Neutrophil (primary cell): ENCODE data around the gene CNPY1.

Source experiments
- H3K27ac ChIP-seq: fragments of 200-600 bp; sonication (generic); 2 replicates; pipeline ENCODE4 v1.5.1; 2016; ENCODE audit warnings: mild to moderate bottlenecking, moderate library complexity
- H3K27me3 ChIP-seq: fragments of 200-600 bp; sonication (generic); 2 replicates; pipeline ENCODE4 v1.6.0; 2016; ENCODE audit warnings: mild to moderate bottlenecking
- H3K36me3 ChIP-seq: fragments of 200-600 bp; sonication (generic); 2 replicates; pipeline ENCODE4 v1.5.1; 2017
- H3K4me1 ChIP-seq, 2 experiments: fragments of 200-600 bp in 1 of 2; sonication (generic) in 1 of 2; 1 replicate in 1 of 2; 2 replicates in 1 of 2; pipeline versions ENCODE4 v1.5.1 to v1.6.1; 2013 to 2016; ENCODE audit warnings: low read depth in 1 of 2, low read length in 1 of 2, mild to moderate bottlenecking in 1 of 2, moderate library complexity in 1 of 2; ENCODE audit not compliant: control insufficient read depth in 1 of 2, insufficient read depth in 1 of 2
- H3K4me3 ChIP-seq, 2 experiments: fragments of 200-600 bp in 1 of 2; sonication (generic) in 1 of 2; 1 replicate in 1 of 2; 2 replicates in 1 of 2; pipeline ENCODE4 v1.5.1; 2013 to 2016; ENCODE audit warnings: low read depth in 1 of 2, low read length in 1 of 2, mild to moderate bottlenecking in 1 of 2, moderate library complexity in 1 of 2
- H3K9me3 ChIP-seq: fragments of 200-600 bp; sonication (generic); 2 replicates; pipeline ENCODE4 v1.5.1; 2016
- CTCF ChIP-seq: fragments of 200-600 bp; sonication (generic); IDR thresholded peaks from 2 replicates; pipeline ENCODE4 v1.5.1; 2016; ENCODE audit warnings: antibody characterized with exemption

The CNPY1 gene

GRCh38 chr7:155455132-155455693 lies 91.1 kb downstream of the CNPY1 start:
- Histone ChIP-seq H3K4me3 (no peak overlapping the region), H3K36me3 (no peaks in the 10 kb centered on the region), H3K27ac (no peak overlapping the region), H3K4me1 (peaks cover 19 to 26% of the 10 kb centered on the region in 2 experiments), H3K27me3 (peaks cover 97% of the 10 kb centered on the region), H3K9me3 (no peaks in the 10 kb centered on the region)
- no peak for TF ChIP-seq CTCF

- H3K27me3 ChIP-seq, result peaks cover 97% of the 10 kb centered on the region
- no peak for TF ChIP-seq CTCF
Observed at GRCh38 chr7:155454183-155455112, 91.9 kb downstream of the CNPY1 start.

GRCh38 chr7:155453296-155454182 lies 92.8 kb downstream of the CNPY1 start:
- Histone ChIP-seq H3K27ac (no peak overlapping the region), H3K9me3 (no peaks in the 10 kb centered on the region), H3K4me3 (no peak overlapping the region), H3K36me3 (no peaks in the 10 kb centered on the region), H3K27me3 (peaks cover 97% of the 10 kb centered on the region), H3K4me1 (peaks cover 17% of the 10 kb centered on the region in 2 experiments)
- TF ChIP-seq CTCF, result no peak

More at GRCh38 chr7:155454183-155455112, 91.9 kb downstream of the CNPY1 start:
- Histone ChIP-seq H3K27ac (no peak overlapping the region), H3K36me3 (no peaks in the 10 kb centered on the region), H3K4me3 (no peak overlapping the region), H3K4me1 (peaks cover 19 to 26% of the 10 kb centered on the region in 2 experiments), H3K9me3 (no peaks in the 10 kb centered on the region)

- Histone ChIP-seq H3K9me3 (no peaks in the 10 kb centered on the region), H3K4me1 (peaks cover 9 to 10% of the 10 kb centered on the region in 2 experiments), H3K27me3 (peaks cover 98% of the 10 kb centered on the region), H3K36me3 (no peaks in the 10 kb centered on the region), H3K4me3 (no peak overlapping the region), H3K27ac (no peak overlapping the region)
- TF ChIP-seq CTCF, result no peak
Observed at GRCh38 chr7:155452505-155453295, 93.7 kb downstream of the CNPY1 start.

GRCh38 chr7:155451840-155452239 lies 94.5 kb downstream of the CNPY1 start:
- Histone ChIP-seq H3K4me1 (peaks cover 5 to 7% of the 10 kb centered on the region in 2 experiments), H3K9me3 (no peaks in the 10 kb centered on the region), H3K27ac (no peak overlapping the region), H3K36me3 (no peaks in the 10 kb centered on the region), H3K4me3 (no peak overlapping the region), H3K27me3 (peaks cover 100% of the 10 kb centered on the region)
- TF ChIP-seq CTCF, result no peak
